GM19372 (cell line): ENCODE measurements around the gene TMA7B.

ENCODE experiments used
- ATAC-seq: cut with Tn5 transposase; IDR thresholded peaks from one replicate; pipeline ENCODE4 v1.9.1; 2021; ENCODE audit warnings: mild to moderate bottlenecking, low read depth, moderate library complexity; ENCODE audit not compliant: unreplicated experiment

The TMA7B gene

DNA sequence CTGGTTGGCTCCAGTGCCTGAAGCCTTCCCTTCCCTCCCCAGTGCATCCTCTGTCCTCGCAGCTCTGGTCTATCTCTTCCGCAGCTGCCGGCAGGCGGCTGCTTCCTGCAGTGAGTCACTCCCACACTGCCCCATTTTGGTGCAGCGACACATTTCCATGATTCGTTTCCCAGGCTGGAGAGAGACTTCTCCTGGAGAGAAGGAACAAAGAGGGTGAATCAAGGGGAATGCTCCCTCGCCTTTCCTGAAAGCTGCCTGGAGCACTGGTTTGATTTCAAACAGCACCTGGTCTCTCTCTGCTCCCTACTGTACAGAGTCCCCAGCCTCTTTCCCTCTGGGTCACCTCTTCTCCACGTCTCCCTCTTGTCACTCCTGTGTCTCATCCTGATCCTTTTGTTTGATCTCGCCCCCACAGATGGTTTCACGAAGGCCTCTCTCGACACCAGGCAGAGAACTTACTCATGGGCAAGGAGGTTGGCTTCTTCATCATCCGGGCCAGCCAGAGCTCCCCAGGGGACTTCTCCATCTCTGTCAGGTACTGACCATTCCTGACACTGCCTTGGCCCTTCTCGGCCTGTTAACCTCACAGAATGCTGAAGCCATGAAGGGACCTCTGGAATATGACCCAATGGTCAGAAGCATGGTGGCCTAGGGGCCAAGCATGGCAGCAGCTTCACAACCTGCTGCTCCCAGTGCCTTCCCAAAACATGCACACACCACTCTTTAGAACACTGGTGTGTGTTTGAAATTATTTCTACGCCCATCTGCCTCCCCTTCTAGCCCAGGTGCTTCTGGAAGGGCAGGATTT lies at the start of gene TMA7B:
TSS of gene TMA7B (plus strand) at position 758 of the 808 bp plus-strand sequence. CDS start 3,978 bp downstream, outside the sequence.
- no peak for ATAC-seq

DNA sequence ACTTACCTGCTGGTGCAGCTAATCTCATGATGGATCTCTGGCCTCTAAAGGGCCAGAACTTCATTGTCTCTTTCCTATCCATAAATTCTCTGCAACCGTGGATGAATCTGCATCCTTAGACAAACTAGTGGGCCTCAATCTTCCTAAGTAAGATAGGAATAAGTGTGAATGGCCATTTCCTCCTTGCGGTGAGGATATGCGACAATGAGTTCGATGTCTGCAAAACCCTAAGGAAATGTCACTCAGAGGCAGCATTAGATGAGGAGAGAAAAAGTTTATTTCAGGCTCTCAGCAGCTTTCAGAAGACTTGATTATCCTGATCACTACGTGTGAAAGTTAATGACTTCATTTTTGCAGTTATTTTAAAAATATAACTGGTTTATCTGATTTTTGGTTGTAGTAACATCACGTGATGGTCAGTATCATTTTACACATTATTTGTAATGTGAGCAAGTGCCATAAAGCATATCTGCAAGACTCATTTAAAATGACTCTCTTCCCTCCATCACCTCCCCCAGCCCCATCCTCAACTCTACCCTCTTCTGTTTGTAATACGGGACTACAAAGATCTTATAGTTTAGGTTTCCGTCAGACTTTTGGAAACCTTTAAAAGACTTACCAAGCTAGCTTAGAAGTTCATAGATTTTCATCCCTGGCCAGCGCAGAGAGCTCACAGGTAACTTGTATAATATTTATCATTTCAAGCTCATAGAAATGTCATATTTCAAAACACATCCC lies 49.2 kb upstream of the TMA7B start:
- ATAC-seq: no peak

DNA sequence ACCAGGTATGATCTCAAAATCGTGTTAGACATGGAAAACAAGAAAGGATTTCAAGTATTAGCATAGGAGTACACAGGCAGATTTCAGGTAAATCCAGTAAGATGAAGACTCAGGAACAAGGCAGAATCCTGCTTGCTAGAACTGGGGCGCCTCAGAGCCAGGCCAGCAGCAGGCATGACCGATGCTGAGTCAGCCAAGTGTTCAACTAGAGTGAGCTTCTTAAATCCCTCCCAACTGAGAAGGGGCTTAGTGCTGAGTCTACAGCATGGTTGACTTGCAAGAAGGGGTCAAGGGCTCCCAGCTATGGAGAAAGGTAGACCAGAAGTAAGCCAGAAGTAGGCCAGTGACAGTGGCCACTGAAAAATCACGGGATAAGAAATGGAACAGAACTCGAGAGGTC lies 46.9 kb upstream of the TMA7B start:
- ATAC-seq: no peak

DNA sequence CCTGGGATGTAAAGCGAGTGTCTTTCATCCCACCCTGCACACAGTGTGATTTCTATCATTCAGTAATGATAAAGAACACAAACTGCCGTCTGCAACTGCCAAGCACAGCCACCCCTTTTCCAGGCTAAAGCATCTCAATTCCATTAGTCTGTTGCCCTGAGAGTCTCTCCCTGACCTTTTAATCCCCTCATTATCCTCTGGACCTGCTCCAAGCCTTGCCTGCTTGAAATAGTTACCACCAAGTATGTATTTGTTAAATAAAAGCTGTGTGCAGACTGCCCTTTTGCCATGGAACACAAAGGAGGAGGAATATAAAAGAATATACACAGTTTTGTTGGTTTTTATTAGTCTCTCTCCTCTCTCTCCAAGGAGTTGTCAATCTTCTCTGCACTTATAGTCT lies 46.3 kb upstream of the TMA7B start:
- ATAC-seq: no peak

DNA sequence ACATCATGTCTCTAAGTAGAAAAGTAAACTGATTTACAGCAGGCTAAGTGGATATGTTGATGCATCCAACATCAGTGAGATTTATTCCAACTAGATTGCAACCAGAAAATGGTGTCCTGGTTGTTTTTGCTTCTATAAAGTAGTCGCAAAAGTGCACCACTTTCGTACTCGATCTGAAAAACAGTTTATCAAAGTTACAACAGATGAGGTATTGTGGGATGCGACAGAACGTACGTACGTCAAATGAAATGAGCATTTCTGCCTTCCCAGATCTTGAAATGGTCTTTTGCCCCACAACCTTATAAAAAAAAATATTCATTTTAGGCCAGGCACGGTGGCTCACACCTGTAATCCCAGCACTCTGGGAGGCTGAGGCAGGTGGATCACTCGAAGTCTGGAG lies 45.6 kb upstream of the TMA7B start:
- no peak for ATAC-seq

DNA sequence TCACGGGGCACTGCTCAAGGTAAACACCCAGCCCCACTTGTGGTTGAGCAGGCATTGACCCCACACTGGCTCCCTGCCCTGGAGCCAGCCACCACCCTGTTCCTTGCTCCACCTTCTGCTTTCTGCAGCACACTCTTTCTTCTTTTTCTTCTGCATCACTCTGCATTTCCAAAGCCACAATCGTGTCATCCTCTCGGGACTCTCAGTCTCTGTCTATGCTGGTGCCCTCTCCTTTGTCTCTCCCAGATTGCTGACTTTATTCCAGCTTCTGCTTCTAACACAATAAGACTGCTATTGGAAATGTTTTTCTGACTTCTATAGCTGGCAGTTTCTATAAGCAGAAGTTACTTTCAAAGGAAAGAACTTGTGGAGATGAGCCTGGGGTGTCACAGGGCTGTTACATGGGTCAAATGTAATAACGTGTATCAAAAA lies 44.9 kb upstream of the TMA7B start:
- no peak for ATAC-seq

DNA sequence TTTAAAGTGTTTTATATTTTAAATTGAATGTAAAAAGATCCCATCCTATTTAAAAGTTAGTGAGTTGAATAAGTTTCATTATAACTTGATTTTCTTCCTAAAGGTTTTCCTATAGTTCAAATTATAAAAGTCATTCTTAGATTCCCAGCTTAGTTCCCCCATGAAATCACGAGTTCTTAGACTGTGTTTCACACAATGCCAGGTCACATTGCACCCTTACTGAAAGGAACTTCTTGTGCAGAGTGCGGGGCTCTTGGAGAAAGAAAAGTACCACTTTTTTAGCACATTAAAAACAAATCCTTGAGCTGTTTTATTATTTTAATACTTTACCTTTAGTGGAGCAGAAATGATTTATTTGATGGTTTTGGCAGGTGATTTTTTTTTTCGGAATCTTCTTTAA lies 43.7 kb upstream of the TMA7B start:
- no peak for ATAC-seq

DNA sequence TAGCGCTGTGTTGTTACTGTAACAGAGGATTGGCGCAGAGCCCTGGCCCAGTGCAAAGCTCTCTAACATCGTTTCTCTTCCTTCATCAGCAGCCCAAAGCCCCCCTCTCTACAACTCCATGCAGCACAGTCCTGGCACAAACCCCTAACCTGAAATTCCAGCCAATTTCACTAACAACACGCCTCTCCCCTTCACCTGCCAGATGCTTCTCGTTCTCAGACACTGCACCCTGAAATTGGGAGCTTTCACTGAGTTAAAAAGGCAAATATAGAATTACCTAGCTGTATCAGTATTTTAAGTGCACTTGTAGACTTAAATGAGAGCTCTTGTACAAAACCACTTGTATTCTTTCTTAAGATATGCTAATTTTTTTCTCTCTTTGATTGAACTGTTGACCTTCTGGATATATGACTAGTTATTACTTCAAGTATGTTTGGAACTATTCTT lies 43.0 kb upstream of the TMA7B start:
- ATAC-seq: no peak

DNA sequence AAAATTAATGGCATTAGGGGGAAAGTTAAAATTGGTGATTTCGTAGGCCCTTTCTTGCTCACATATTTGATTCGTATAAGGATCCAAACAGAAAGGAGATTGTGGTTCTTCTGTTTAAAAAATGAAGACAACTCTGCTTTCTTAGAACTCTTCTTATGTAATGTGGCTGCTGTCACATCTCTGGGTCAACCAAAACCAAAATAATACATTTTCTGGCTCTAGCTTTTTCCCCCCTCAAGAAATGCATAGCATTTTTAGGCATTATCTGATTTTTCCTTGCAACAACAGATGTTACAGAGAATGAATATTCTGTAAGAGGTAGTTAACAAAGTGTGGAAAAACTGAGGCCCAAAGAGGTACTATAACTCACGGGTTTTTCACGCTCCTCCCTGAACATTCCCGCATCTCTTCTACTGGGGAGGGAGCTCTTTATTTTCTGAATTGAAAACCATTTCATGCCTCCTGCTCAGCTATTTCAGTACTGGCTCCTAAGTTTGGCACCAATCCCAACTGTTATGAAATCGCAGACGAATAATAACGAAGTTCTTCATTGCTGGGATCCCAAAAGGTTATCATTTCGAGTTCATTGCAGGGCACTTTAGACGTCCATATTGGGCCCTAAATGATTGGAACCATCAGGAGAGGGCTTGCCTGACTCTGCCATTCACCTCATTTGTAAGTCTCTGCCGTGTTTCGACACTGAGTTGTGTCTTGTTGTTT lies 42.3 kb upstream of the TMA7B start:
- ATAC-seq: no peak

DNA sequence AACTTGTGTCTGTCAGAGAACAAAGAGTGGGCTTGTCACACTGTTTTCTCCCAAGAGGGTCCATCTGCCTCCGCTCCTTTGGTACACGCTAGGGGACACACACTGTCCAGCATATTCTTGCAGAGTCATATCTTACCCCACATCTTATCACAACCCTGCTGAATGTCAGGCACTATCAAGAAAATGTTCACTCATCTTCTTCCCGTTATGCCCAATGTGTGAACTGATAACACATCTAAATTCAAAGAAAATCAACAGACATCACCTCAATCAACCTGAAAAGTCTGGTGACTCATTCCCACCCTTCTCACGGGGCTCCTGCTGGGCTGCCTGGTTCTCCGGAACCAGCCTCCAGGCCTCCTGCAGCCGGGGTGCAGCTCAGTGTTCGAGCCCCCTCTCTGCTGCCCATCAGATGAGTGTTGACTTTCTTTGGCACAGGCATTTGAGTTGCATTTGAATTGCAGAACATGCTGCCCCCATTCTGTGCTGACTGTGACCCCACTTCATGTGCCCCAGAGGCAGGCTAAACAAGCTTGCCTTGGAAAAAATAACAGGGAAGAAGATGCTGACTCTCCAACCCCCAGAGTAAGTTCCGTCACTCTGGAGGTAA lies 40.0 kb upstream of the TMA7B start:
- ATAC-seq: no peak

DNA sequence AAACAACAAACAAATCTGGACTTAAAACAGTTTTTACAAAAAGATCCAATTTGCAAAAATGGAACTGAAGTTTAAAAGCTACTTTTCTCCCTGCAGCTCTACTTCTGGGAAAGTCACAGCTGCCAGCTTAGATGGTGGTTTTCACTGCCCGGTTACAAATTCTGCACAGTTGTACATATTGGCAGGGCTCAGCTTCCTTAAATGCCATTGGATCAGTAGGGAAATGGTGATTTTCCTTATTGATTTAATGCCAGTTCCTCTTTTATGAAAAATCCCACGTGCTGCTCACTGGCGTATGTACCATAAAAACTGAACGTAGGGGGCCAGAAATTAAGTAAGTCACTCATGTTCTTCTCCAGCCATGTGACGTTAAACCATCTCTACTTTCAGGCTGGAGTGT lies 36.5 kb upstream of the TMA7B start:
- no peak for ATAC-seq

DNA sequence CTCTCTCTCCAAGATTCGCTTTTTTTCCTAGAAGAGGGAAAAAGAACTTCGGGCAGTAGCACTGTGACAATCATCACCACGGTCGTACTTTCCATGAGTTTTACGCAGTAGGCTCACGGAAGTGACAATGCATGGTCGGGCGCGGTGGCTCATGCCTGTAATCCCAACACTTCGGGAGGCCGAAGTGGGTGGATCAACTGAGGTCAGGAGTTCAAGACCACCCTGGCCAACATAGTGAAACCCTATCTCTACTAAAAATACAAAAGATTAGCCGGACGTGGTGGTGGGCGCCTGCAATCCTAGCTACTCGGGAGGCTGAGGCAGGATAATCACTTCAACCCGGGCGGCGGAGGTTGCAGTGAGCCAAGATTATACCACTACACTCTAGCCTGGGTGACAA lies 35.9 kb upstream of the TMA7B start:
- no peak for ATAC-seq

DNA sequence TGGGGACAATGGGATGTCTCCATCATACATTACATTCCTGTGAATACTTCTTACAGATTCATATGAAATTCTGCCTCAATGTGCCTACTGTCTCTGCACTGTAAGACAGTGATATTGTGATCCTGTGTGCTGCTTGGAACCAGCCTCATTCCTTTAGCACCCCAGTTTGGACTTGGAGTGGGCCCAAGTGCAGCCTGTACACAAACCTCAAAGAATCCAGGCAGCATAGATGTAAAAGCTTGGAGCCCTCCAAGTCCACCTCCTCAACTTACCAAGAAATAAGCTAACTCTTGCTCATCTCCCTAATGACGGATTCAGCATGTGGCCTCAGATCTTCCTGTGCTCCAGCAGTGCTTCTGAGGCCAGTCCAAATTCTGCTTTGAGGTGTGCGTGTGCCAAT lies 34.9 kb upstream of the TMA7B start:
- ATAC-seq: no peak

DNA sequence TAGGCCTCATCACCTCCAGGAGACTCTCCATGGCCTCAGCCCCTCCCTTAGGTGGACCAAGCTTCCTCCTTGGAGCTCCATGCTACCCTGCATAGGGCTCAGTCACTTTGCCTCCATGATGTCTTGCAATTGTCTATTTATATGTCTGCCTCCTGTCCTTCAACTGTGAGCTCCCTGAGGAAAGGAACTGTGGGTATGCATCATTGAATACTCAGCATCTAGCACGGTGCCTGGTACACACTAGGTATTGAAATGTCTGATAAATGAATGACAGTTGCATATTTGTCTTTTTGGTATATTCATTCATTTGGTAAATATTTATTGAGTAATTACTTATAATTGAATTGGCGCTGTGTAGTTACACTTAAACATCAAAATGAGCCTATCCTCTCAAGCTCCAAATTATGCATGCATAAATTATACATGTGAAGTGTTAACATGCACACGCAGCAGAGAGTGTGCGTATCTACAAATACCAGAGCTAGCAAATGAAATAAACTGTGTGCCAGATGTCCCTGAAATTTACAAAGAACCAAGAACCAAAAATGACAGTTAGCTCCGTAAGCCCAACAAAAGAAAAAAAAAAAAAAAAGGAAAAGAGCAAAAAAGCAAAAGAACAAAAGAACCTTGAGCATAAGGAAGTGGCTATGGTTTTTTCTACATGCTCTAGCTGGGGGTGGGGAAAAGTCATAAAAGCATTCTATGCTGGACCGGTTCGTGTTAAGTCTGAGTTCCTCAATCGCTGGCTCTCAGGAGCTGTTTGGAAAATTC lies 34.1 kb upstream of the TMA7B start:
- ATAC-seq: no peak

DNA sequence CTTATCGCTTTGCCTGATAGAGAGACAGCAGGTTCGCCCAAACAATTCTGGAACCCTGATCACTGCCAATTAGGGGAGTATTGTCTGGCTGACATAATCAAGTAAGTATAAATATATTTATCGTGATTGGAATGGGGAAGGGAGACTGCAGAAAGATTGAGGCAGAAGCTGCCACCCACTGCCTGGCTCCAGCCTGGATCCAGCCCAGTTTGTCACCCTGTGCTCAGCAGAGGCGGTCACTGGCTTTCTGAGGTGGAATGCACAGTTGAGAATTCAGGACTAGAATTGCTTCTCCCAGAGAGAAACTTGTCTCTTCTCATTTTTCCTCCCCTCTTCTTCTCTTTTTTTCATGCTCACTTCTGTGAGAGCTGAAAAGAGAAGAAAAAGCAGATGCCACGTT lies 33.4 kb upstream of the TMA7B start:
- ATAC-seq: no peak

DNA sequence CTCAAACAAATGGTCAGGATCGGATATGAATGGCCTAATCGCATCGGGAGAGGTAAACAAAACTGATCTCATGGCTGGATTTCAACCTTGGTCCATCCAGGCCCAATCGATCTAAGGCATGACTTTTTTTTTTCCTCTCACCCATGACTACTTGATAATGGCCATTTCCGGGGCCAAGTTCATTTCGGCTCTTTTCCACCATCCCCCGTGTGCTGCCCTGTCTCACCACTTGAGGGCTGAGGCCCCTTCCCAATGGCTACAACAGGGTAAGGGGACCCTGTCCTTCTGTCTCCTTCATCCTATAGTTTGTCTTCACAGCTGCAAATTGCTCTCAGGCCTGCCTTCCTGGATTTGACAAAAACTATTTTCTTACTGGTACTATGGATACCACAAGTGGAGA lies 32.7 kb upstream of the TMA7B start:
- no peak for ATAC-seq

DNA sequence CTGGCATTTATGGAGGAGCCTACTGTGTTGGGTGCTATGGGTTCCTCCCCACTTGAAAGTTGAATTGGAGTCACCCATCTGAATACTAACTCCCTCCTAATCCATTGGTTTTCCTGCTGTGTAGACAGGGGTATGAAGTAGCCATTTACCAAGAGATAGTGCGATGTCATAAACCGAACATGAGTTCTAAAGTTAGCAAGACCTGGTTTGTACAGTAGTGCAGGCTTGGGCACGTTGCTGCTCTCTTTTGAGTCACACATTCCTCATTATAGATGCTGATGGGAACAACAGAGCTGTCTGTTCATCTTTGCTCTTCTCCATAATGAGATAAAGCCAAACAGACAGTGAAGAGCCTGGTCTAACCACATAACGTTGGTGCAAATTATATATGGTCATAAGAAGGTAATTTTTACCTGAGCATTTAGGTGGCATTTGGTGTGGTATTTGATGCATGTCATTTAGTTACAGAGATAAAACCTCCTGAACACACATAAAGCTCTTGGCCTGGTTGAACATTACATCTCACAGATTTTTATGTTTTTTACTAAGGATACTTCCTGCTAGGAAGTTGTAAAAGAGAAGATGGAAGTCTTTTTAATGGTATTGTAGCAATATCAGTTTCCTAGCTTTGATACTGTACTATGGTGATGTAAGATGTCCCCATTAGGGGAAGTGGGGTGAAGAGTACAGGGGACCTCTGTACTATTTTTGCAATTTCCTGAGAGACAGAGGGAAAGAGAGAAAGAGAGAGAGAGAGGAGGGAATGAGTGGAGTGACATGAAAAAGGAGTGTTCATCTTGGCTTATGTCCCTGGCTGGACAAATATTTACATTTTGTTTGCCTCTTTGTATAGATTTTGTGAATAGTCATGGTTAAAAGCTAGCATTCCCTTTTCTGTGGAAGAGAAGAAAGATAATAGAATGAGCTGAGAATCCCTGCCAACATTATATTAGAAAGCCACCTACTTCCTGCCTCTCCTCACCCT lies 31.4 kb upstream of the TMA7B start:
- ATAC-seq: no peak

DNA sequence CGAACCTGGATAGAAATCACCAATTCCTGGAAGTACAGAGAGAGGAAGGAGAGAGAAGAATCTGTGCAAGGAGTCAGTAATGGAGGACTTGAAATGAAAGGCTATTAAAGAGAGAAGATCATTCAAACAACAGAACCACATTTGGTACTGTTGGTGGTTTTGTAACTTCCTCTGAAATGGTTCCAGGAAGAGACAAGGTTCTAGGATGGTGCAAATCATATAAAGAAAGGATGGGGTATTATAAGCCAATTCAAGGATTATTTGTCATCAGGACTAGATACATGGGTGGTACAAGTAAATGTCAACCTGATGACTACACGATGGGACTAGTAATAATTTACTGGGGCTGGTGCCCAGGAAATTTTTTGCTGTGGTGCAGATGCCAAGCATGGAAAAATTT lies 28.9 kb upstream of the TMA7B start:
- no peak for ATAC-seq

DNA sequence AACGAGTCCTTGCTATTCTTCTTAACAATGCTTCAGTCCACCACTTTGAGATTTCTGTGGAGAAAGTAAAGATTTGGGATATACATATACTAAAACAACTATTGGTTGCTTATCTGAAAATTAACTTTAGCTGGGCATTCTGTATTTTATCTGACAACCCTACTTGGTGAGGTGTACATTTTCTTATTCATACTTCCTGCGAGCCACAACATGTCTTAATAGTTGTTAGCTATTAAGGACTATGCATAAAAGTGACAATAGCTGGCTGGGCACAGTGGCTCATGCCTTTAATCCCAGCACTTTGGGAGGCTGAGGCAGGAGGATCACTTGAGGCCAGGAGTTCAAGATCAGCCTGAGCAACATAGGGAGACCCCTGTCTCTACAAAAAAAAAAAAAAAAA lies 28.0 kb upstream of the TMA7B start:
- no peak for ATAC-seq
